Activated T-helper 17 cell treated with anti-CD3 and anti-CD28 coated beads, Interleukin-2, amount 50 U/mL, for 72 hours (primary cell): ENCODE data around the gene LRRC8D. TPM values are rescaled to one million over a fixed set of nuclear protein-coding genes. Genes with fewer than 3 reads are reported as not detected.

Source experiments
- ATAC-seq: fragments of 150-1000 bp; cut with Tn5 transposase; replicated peaks from 2 replicates; pipeline ENCODE4 v1.10.0; 2021; ENCODE audit warnings: mild to moderate bottlenecking, moderate library complexity
- H3K27ac Mint-ChIP-seq: one replicate; pipeline ENCODE4 v1.8.0; 2022; ENCODE audit warnings: mixed read lengths
- H3K27me3 Mint-ChIP-seq: one replicate; pipeline ENCODE4 v1.8.0; 2022; ENCODE audit warnings: mixed read lengths
- H3K36me3 Mint-ChIP-seq: one replicate; pipeline ENCODE4 v1.8.0; 2022; ENCODE audit warnings: low read depth, mild to moderate bottlenecking, mixed read lengths
- H3K4me1 Mint-ChIP-seq: one replicate; pipeline ENCODE4 v1.8.0; 2022; ENCODE audit warnings: mixed read lengths
- H3K4me3 Mint-ChIP-seq: one replicate; pipeline ENCODE4 v1.8.0; 2022; ENCODE audit warnings: mild to moderate bottlenecking, mixed read lengths
- H3K9me3 Mint-ChIP-seq: one replicate; pipeline ENCODE4 v1.8.0; 2022; ENCODE audit warnings: mixed read lengths
- total RNA-seq, 2 donors: library from RNA; stranded (reverse); gene quantifications; one replicate each; pipeline ENCODE4 v1.2.3, GENCODE V29; 2022

The LRRC8D gene
- total RNA-seq, 2 donors from 2014 or later, result 15.2 to 24.0 TPM

DNA sequence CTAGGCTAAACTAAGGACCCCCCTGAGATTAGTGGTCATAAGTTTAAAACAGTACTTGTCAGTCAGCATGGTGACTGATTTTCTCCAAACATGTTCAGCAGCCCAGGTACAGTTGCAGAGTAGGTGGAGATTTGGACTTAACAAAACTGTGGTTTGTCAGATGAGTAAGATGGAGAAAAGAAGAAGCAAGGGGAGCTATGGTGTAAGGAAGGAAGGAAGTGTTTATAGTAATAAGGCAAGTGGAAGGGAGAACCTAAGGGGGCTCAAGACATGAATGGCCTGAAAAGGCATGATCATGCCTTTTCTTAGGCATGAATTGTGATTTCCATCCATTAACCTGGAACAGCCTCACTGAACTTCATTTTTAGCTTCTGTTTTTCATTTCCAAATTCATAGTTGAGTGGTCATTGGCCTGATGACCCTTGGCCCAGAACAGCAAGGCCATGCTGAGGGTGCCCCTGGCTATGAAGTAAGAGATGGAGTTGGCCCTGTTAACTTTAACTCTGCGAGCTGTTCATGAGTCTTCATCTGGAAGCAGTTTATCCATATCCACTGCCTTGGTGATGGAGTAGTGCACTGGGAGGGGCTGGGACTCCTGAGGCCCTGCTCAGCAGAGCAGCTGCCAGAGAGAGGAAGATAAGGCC, 60.7 kb downstream of the LRRC8D start:
- peaks cover 3% of the 10 kb centered on the region for H3K9me3 Mint-ChIP-seq
- H3K36me3 Mint-ChIP-seq, result peaks cover 38% of the 10 kb centered on the region
- peak; percentile 94 for ATAC-seq
- H3K4me1 Mint-ChIP-seq, result peaks cover 22% of the 10 kb centered on the region
- H3K27me3 Mint-ChIP-seq, result no peaks in the 10 kb centered on the region
- no peak overlapping the region for H3K27ac Mint-ChIP-seq
- no peak overlapping the region for H3K4me3 Mint-ChIP-seq

DNA sequence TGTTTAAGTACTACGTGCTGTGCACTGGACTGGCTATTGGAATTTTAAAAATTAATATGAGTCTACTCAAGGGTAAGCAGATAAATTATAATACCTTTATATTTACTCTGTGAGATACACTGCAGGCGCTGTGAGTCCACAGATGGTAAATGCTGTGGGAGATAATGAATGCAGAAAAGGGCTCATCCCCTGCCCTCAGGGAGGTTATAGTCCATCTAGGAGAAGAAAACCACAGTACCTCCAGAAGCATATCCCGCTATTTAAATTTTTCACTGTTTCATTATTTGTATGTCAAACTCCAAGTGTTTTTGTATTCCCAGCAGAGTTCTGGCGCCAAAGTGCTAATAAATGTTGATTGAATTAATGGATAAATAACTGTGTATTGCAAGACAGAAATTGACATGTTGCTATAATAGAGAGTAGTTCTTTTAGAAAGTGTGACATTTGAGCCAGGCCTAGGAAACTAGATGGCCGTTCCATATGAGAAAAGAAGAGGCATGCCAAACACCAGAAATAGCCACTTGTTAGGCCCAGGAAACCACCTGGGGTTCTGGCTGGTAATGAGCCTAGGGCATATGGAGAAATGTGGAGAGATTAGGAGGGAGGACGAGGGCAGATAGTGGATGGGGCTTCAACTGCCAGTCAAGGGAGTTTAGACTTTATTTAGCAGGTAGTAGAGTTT, 61.7 kb downstream of the LRRC8D start:
- Mint-ChIP-seq H3K27ac (peak overlapping the region; percentile 16), H3K9me3 (peaks cover 3% of the 10 kb centered on the region), H3K36me3 (peaks cover 42% of the 10 kb centered on the region), H3K4me1 (peaks cover 22% of the 10 kb centered on the region), H3K4me3 (no peak overlapping the region), H3K27me3 (no peaks in the 10 kb centered on the region)
- no peak for ATAC-seq

DNA sequence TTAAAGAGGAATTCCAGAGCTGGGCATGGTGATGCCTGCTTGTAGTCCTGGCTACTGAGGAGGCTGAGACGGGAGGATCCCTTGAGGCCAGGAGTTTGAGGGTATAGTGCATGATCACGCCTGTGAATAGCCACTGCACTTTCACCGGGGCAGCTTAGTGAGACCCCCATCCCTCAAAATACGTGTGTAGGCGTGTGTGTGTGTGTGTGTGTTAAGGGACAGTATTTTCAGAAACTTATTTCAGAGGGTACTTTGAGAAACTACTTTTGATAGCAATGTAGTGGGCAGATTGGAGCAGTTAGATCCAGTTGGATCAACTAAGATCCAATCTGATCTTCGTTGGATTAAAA, 62.2 kb downstream of the LRRC8D start:
- no peak for ATAC-seq
- Mint-ChIP-seq H3K36me3 (peaks cover 45% of the 10 kb centered on the region), H3K27me3 (no peaks in the 10 kb centered on the region), H3K4me1 (peaks cover 22% of the 10 kb centered on the region), H3K9me3 (peaks cover 3% of the 10 kb centered on the region), H3K27ac (peak overlapping the region; percentile 16), H3K4me3 (no peak overlapping the region)

DNA sequence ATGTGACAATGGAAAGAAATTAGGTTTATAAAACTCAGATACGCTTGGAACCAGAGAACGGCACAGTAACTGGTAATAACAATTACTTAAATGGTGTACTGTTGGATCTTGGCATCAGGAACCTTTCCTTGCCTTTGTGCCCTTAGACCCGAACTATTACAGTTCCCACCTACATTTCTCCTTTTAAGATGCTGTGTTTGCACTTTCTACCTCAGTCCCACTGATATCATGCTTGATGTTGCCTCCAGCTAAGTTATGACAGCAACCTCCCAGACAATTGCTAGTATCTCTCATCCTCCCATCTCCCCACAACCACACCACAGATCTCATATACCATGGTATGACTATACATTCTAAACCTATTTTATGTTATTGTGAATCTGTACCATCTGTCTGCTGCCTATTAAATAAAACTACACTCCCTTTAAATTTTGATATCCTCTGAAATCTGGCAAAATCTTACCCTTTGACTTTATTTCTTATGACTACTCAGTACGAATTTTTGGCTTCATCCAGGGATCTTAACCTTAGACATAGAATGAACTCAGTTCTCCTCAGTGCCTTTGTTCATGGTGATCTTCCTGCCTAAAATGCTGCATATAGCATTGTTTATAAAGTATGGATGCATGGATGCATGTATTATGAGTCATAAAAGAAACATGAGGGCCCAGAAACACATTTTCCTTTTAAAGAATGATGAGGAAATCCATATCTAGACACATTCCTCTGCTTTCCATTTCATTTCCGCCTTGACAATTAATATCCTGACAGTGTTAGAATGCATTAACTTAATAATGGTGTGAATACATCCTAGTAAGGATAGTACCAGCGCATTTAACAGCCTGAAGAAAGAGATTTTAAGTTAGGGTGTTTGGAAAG, 64.1 kb downstream of the LRRC8D start:
- H3K36me3 Mint-ChIP-seq, result peaks cover 39% of the 10 kb centered on the region
- ATAC-seq, result peak; percentile 44
- peaks cover 13% of the 10 kb centered on the region for H3K4me1 Mint-ChIP-seq

DNA sequence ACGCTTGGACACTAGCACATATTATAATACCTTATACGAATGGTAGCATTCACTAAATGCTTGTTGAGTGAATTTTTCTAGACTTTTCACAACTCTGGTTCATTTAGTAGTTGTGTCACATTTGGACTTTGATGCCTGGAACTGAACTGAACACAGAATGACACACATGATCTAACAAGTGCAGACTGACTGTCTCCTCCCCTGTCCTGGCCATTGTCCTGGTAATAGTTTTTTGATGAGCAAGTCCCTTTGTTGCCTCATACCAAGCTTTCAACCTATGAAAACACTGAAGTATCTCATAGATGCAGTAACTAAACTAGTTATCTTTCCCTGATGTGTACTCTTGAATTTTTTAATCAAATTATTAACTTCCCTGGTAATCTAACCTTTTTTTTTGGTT, 66.4 kb downstream of the LRRC8D start:
- Mint-ChIP-seq H3K4me1 (peaks cover 14% of the 10 kb centered on the region), H3K27ac (no peak overlapping the region), H3K36me3 (peaks cover 26% of the 10 kb centered on the region), H3K9me3 (no peaks in the 10 kb centered on the region), H3K27me3 (no peaks in the 10 kb centered on the region), H3K4me3 (no peak overlapping the region)
- ATAC-seq, result no peak

More for the DNA sequence above, 64.1 kb downstream of the LRRC8D start:
- no peak overlapping the region for H3K4me3 Mint-ChIP-seq
- peaks cover 3% of the 10 kb centered on the region for H3K9me3 Mint-ChIP-seq
- no peaks in the 10 kb centered on the region for H3K27me3 Mint-ChIP-seq
- no peak overlapping the region for H3K27ac Mint-ChIP-seq

DNA sequence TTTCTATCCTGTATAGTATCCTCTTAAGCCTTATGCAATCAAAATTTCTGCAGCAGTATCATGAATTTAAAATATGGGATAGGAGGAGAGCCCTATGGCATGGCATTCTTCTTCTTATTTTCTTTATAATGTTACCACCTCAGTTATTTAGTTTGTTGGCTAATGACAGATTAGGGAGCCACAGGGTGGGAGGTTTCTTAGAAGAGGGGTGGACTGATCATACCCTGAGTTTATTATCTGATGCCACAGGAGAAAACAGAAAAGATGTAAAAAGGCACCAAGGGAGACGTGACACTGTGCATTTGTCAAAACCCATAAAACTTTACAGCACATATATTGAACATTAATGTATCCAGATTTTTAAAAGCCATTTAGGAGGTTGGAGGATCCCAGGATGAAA, 66.9 kb downstream of the LRRC8D start:
- Mint-ChIP-seq H3K27me3 (no peaks in the 10 kb centered on the region), H3K4me1 (peaks cover 14% of the 10 kb centered on the region), H3K4me3 (no peak overlapping the region), H3K27ac (no peak overlapping the region), H3K9me3 (no peaks in the 10 kb centered on the region), H3K36me3 (peaks cover 22% of the 10 kb centered on the region)
- no peak for ATAC-seq

DNA sequence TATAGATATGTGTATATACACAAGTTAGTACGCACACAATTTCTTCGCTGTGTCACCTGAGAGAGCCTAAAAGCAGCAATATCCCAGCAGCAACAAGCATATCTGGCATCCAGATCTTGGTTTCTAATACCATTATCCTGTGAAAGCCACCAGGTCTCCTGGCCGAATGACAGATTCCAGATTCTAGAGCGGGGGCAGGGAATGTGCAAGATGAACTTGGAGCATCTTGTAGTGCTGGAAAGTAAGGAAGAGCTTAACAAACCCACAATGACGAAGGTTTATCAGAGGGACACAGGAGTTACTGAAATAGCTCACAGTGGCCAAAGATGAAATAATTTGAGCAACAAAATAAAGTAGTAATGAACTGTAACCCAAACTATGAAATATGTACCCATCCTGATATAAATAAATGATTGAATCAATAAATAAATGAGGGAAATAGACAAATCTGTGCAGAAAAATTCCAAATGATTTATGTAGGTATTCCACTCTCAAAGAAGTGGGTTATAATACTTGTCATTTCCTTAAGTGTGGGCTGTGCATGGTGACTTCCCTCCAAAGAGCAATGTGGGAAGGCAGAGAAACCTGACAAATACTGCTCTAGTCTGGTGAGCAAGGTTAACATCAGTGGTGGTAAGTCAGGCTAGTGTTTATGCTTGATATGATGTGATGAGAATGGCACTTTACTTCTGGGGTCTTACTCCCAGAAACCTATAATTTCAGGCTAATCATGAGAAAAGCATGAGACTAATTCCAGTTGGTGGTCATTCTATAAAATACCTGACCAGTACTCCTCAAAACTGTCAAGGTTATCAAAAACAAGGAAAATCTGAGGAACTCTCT, 67.9 kb downstream of the LRRC8D start:
- H3K27ac Mint-ChIP-seq, result no peak overlapping the region
- ATAC-seq, result no peak
- H3K4me1 Mint-ChIP-seq, result peaks cover 14% of the 10 kb centered on the region
- H3K4me3 Mint-ChIP-seq, result no peak overlapping the region
- no peaks in the 10 kb centered on the region for H3K9me3 Mint-ChIP-seq
- no peaks in the 10 kb centered on the region for H3K27me3 Mint-ChIP-seq
- peaks cover 21% of the 10 kb centered on the region for H3K36me3 Mint-ChIP-seq

DNA sequence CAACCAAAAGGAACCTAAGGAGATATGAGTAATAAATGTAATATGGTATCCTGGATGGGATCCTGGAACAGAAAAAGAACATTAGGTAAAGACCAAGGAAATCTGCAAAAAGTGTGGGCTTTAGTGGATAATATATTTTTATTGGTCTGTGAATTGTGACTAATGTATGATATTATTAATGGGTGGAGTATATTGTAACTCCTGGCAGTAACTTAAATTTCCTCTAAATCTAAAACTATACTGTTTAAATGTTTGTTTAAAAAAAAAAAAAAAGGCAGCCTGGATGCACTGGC, 68.4 kb downstream of the LRRC8D start:
- Mint-ChIP-seq H3K27me3 (no peaks in the 10 kb centered on the region), H3K36me3 (peaks cover 21% of the 10 kb centered on the region), H3K9me3 (no peaks in the 10 kb centered on the region), H3K4me1 (peaks cover 14% of the 10 kb centered on the region), H3K4me3 (no peak overlapping the region), H3K27ac (no peak overlapping the region)
- ATAC-seq, result no peak

DNA sequence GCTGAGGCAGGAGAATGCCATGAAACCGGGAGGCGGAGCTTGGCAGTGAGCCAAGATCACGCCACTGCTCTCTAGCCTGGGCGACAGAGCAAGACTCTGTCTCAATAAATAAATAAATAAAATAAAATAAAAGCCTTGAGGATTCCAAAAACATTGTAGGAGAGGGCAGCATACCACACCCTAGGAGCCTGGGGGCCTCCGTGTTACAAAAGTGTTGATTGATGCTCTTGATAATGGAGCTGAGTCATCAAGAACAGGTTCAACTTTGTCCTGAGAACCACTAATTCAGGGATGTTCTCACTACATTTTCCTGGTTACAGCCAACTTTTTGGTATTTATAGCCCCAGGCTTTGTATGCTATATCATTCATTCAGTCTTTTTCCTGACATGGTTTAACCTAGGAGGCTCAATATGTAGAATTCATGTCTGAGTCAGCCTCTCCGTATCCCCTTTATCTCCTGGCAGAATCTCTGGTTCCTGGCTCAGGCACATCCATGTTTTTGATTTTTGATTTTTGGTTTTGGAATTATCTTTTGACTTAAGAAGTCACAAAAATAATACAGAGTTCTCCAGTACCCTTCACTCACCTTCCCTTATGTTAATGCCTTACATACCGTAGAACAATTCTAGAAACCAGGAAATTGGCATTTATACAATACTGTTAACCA, 69.4 kb downstream of the LRRC8D start:
- H3K36me3 Mint-ChIP-seq, result peaks cover 14% of the 10 kb centered on the region
- ATAC-seq, result no peak
- no peaks in the 10 kb centered on the region for H3K27me3 Mint-ChIP-seq
- H3K27ac Mint-ChIP-seq, result no peak overlapping the region
- peaks cover 7% of the 10 kb centered on the region for H3K4me1 Mint-ChIP-seq
- no peaks in the 10 kb centered on the region for H3K9me3 Mint-ChIP-seq
- no peak overlapping the region for H3K4me3 Mint-ChIP-seq

DNA sequence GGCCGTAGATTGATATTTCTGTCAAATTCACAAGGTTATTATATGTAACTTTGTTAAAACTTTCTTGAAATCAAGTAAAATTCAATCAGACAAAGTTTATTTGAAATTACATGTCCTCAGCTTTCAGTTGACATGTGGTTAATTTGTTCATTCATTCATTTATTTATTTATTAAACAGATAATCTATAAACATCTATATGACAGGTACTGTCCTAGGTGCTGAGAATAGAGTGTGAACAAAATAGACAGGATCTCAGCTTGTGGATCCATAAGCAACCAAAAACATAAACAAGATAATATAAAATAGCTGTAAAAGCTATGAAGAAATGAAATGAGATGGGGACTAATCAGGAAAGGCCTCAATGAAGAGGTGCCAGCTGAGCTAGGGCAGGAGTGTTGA, 72.0 kb downstream of the LRRC8D start:
- ATAC-seq, result no peak
- no peaks in the 10 kb centered on the region for H3K9me3 Mint-ChIP-seq
- H3K4me3 Mint-ChIP-seq, result no peak overlapping the region
- peaks cover 8% of the 10 kb centered on the region for H3K36me3 Mint-ChIP-seq
- H3K4me1 Mint-ChIP-seq, result peaks cover 12% of the 10 kb centered on the region
- H3K27ac Mint-ChIP-seq, result no peak overlapping the region
- no peaks in the 10 kb centered on the region for H3K27me3 Mint-ChIP-seq

DNA sequence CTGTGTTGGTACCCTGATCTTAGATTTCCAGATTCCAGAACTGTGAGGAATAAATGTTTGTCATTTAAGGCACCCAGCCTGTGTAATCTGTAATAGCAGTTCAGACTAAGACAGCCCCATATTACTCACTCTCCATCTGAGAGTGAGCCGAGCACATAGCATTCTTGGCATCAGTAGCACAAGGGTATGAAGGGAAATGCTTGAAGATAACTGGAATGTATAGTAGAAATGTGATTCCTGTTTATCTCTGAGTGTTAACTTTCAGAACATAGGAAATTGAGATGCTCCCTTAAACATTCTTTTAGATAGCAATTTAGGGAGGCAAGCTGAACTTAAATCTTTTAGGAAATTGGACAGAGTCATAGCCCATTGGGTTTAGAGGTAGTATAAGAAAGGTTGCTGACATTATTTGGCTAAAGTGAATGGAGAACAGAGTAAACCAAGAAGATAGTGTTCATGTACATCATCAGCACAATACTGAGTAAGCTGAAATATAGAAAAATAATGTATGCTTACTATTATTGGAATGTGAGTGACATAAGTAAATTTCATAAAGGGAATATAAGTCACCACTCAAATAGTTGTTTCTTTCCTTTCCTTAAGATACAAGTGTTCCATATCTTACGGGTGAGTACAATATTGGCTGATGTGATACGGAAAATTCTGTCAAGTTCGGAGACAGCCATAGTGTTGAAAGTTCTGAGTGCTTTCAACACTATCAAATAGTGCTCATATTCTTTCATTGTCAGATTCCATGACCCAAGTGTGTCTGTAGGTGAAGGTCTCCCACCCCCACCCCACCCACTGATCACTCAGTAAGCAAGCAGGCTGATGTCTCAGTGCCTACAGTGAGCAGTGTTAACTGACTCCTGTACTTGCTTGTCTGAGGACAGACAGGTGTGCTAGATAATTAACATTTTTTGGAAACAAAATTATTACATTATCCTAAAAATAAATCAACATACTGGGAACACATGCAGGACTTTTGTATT, 73.7 kb downstream of the LRRC8D start:
- Mint-ChIP-seq H3K4me1 (peaks cover 18% of the 10 kb centered on the region), H3K4me3 (no peak overlapping the region), H3K27ac (peak overlapping the region; percentile 2), H3K9me3 (no peaks in the 10 kb centered on the region), H3K27me3 (no peaks in the 10 kb centered on the region), H3K36me3 (peaks cover 8% of the 10 kb centered on the region)
- ATAC-seq, result no peak

DNA sequence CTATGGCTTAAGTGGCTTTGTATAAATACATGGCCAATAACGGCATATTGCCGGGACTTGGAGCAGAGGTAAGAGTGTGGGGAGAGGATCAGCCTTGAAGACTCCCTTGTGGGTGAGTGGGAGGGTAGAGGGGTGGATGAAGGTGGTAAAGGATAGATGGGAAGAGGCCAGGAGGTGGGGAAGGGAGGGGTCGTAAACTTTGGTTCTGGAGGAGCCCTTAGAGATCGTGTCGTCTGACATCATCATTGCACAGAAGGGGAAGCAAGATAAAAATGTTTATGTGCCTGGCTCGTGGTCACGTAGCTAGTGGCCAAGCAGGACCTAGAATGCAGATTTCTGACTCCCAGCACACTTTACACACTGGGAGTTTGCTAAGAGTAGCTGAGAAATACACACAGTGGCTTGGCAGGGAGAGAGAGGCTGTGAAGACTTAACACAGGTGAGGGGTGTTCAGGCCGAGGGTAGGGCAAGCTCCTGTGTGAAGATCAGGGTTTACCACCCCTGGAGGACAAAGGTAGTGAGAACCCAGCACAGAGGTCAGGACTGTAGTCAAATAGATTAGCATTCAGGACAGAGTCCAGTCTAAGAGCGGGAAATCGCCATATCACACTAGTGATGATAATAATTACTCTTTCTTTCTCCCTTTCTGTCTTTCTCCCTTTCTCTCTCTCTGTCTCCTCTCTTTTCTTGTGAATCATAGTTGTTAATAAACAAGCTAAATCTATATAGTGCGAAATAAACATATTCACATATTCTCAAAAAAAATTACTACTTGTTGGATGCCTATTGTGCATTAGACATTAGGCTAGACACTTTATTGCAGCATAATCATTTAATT, 75.5 kb downstream of the LRRC8D start:
- Mint-ChIP-seq H3K27ac (no peak overlapping the region), H3K4me1 (peaks cover 15% of the 10 kb centered on the region), H3K4me3 (no peak overlapping the region), H3K9me3 (no peaks in the 10 kb centered on the region), H3K36me3 (peaks cover 8% of the 10 kb centered on the region), H3K27me3 (no peaks in the 10 kb centered on the region)
- no peak for ATAC-seq
